A549 (cell line): Measurements from ENCODE around the gene ABCC4. TPM values are rescaled to one million over a fixed set of nuclear protein-coding genes. Genes with fewer than 3 reads are reported as not detected.

Experiments used
- ATAC-seq, 2 experiments: fragments of 200-7000 bp in 1 of 2; fragments of >200 bp in 1 of 2; cut with Nextera tagmentation in 1 of 2; cut with Tn5 transposase in 1 of 2; 3 replicates each; pipeline versions ENCODE4 v1.8.0 to v1.9.1; 2018 to 2020; ENCODE audit warnings: mild to moderate bottlenecking in 1 of 2, moderate library complexity in 1 of 2
- CTCF ChIA-PET: fragments of 300-600 bp; sonication (Branson Sonifier 250); formaldehyde crosslinking; extraction: SDS; loops from one replicate; lab custom pipeline; 2021; ENCODE audit warnings: antibody characterized with exemption, inconsistent platforms; lab: Yijun Ruan, JAX
- POLR2A ChIA-PET: fragments of 350-600 bp; formaldehyde crosslinking; extraction: SDS; loops from one replicate; lab custom pipeline; 2021; ENCODE audit warnings: antibody characterized with exemption, inconsistent platforms; lab: Yijun Ruan, JAX
- DNase-seq, 2 experiments: peaks; one replicate each; pipeline versions ENCODE4 v3.0.0 to v3.0.0-alpha.2; 2011 to 2016; ENCODE audit warnings: low read depth in 1 of 2, low spot score in 1 of 2
- FAIRE-seq: peaks from 2 replicates; lab custom pipeline; 2011; peaks lifted over from hg19 to GRCh38; lab: Jason Lieb, UNC
- H3K27ac ChIP-seq, 2 experiments: fragments of >200 bp; sonication (Bioruptor Twin); formaldehyde crosslinking; 3 replicates each; pipeline ENCODE4 v1.5.1; 2016 to 2017
- H3K4me1 ChIP-seq: fragments of >200 bp; sonication (Bioruptor Twin); formaldehyde crosslinking; 3 replicates; pipeline ENCODE4 v1.6.1; 2016
- H3K4me2 ChIP-seq: fragments of >200 bp; sonication (Bioruptor Twin); formaldehyde crosslinking; 3 replicates; pipeline ENCODE4 v1.6.1; 2016
- H3K4me3 ChIP-seq: fragments of >200 bp; sonication (Bioruptor Twin); formaldehyde crosslinking; 3 replicates; pipeline ENCODE4 v1.5.1; 2016
- H3K9me3 ChIP-seq: fragments of >200 bp; sonication (Bioruptor Twin); formaldehyde crosslinking; 3 replicates; pipeline ENCODE4 v1.6.1; 2016
- CBX8 ChIP-seq: fragments of 200-600 bp; sonication (generic); IDR thresholded peaks from 2 replicates; pipeline ENCODE4 v1.6.1; 2016
- CHD4 ChIP-seq: fragments of 200-600 bp; sonication (generic); IDR thresholded peaks from 2 replicates; pipeline ENCODE4 v1.6.1; 2016; ENCODE audit warnings: antibody characterized with exemption, mild to moderate bottlenecking, borderline replicate concordance
- EHF ChIP-seq: fragments of 250-450 bp; sonication (Bioruptor Pico); IDR thresholded peaks from 2 replicates; pipeline ENCODE4 v1.5.0; 2020; ENCODE audit warnings: mild to moderate bottlenecking
- EHMT2 ChIP-seq: fragments of 200-600 bp; sonication (generic); IDR thresholded peaks from 2 replicates; pipeline ENCODE4 v1.6.1; 2016; ENCODE audit warnings: antibody characterized with exemption, low read depth, mild to moderate bottlenecking, moderate library complexity
- ELK1 ChIP-seq: fragments of 150-350 bp; IDR thresholded peaks from 2 replicates; pipeline ENCODE4 v1.6.1; 2014; ENCODE audit warnings: low read depth, mild to moderate bottlenecking, low read length
- EP300 ChIP-seq, 2 experiments: fragments of >200 bp; sonication (Bioruptor Twin); formaldehyde crosslinking; IDR thresholded peaks; 2 replicates in 1 of 2; 3 replicates in 1 of 2; pipeline ENCODE4 v1.6.1; 2016 to 2017
- ESRRA ChIP-seq: fragments of 150-350 bp; IDR thresholded peaks from 2 replicates; pipeline ENCODE4 v1.6.1; 2014; ENCODE audit warnings: mild to moderate bottlenecking, low read length, borderline replicate concordance
- FOSL2 ChIP-seq, 2 experiments: fragments of 450-650 bp in 1 of 2; fragments of >200 bp in 1 of 2; sonication (Bioruptor Twin) in 1 of 2; formaldehyde crosslinking; IDR thresholded peaks; 2 replicates each; pipeline versions ENCODE4 v1.5.0 to v1.6.1; 2016 to 2020; ENCODE audit warnings: mild to moderate bottlenecking in 1 of 2, moderate library complexity in 1 of 2
- GATA3 ChIP-seq: IDR thresholded peaks from 2 replicates; pipeline ENCODE4 v1.6.1; 2012; ENCODE audit warnings: borderline replicate concordance
- HEYL ChIP-seq: fragments of 250-450 bp; sonication (Bioruptor Pico); IDR thresholded peaks from 2 replicates; pipeline ENCODE4 v1.8.0; 2021; ENCODE audit warnings: mild to moderate bottlenecking, moderate library complexity
- HOXB13 ChIP-seq: fragments of 250-450 bp; sonication (Bioruptor Pico); IDR thresholded peaks from 2 replicates; pipeline ENCODE4 v1.5.0; 2020; ENCODE audit warnings: low read depth, mild to moderate bottlenecking, moderate library complexity
- HOXB5 ChIP-seq: fragments of 250-450 bp; sonication (Bioruptor Pico); IDR thresholded peaks from 2 replicates; pipeline ENCODE4 v1.5.0; 2020; ENCODE audit warnings: mild to moderate bottlenecking, moderate library complexity
- KDM1A ChIP-seq: fragments of 200-600 bp; sonication (generic); IDR thresholded peaks from 2 replicates; pipeline ENCODE4 v1.6.1; 2016; ENCODE audit warnings: low read depth, mild to moderate bottlenecking
- NR3C1 ChIP-seq: fragments of >200 bp; sonication (Bioruptor Twin); formaldehyde crosslinking; IDR thresholded peaks from 3 replicates; pipeline ENCODE4 v1.6.1; 2017
- POLR2A ChIP-seq: IDR thresholded peaks from 2 replicates; pipeline ENCODE4 v1.6.1; 2012; ENCODE audit warnings: mild to moderate bottlenecking, low read length
- POLR2AphosphoS2 ChIP-seq: conservative IDR thresholded peaks from 2 replicates; pipeline ENCODE4 v1.6.1; 2012; ENCODE audit warnings: low read length, improper control_type of control experiment, inconsistent platforms
- RCOR1 ChIP-seq: fragments of 150-350 bp; IDR thresholded peaks from 2 replicates; pipeline ENCODE4 v1.6.1; 2014; ENCODE audit warnings: antibody characterized with exemption, low read length, low read depth
- RFX5 ChIP-seq: fragments of 450-650 bp; IDR thresholded peaks from 2 replicates; pipeline ENCODE4 v1.7.1; 2014; ENCODE audit warnings: antibody characterized with exemption, mild to moderate bottlenecking, moderate library complexity
- TP53 ChIP-seq: fragments of 250-450 bp; sonication (Bioruptor Pico); IDR thresholded peaks from 2 replicates; pipeline ENCODE4 v1.5.0; 2021; ENCODE audit warnings: mild to moderate bottlenecking, moderate library complexity
- ZNF302 ChIP-seq: fragments of 250-450 bp; sonication (Bioruptor Pico); IDR thresholded peaks from 2 replicates; pipeline ENCODE4 v1.9.0; 2021; ENCODE audit warnings: inconsistent platforms, mild to moderate bottlenecking, moderate library complexity
- ZSCAN20 ChIP-seq: fragments of 250-450 bp; sonication (Bioruptor Pico); IDR thresholded peaks from 2 replicates; pipeline ENCODE4 v1.8.0; 2022; ENCODE audit warnings: mild to moderate bottlenecking, moderate library complexity
- WGBS: methylation state at CpG from one replicate; pipeline ENCODE4 v1.1.6; 2017; ENCODE audit errors: missing lambda C conversion rate; 5-methylcytosine and 5-hydroxymethylcytosine counted together
- polyA plus RNA-seq, 4 experiments: library from polyadenylated mRNA; depleted of rRNA in 3 of 4; stranded (reverse); fragments of >200 nt; fragmentation: RNase III in 1 of 4; extraction: RNeasy Plus Mini Kit Qiagen cat#74134 plus additional on column Dnase treatment in 1 of 4; gene quantifications; 2 replicates in 3 of 4; 3 replicates in 1 of 4; pipeline ENCODE4 v1.2.3, GENCODE V29; 2011 to 2017
- TF ChIP-seq, protein P1 (sequence below): fragments of 200-600 bp; sonication (generic); IDR thresholded peaks from 2 replicates; pipeline ENCODE4 v1.6.1; 2016; ENCODE audit warnings: antibody characterized with exemption, mild to moderate bottlenecking, moderate library complexity
- TF ChIP-seq, protein P2 (sequence below): IDR thresholded peaks from 2 replicates; pipeline ENCODE4 v1.6.1; 2012
- TF ChIP-seq, protein P3 (sequence below): fragments of 250-450 bp; sonication (Bioruptor Pico); IDR thresholded peaks from 2 replicates; pipeline ENCODE4 v1.5.0; 2020; ENCODE audit warnings: low read depth, mild to moderate bottlenecking, moderate library complexity
- TF ChIP-seq, protein P4 (sequence below): fragments of 450-650 bp; IDR thresholded peaks from 2 replicates; pipeline ENCODE4 v1.6.1; 2014; ENCODE audit warnings: antibody characterized with exemption
- TF ChIP-seq, protein P5 (sequence below): fragments of >200 bp; sonication (Bioruptor Twin); formaldehyde crosslinking; IDR thresholded peaks from 2 replicates; pipeline ENCODE4 v1.6.1; 2016
- TF ChIP-seq, protein P6 (sequence below): IDR thresholded peaks from 2 replicates; pipeline ENCODE4 v1.6.1; 2012; ENCODE audit warnings: low read depth, borderline replicate concordance

ABCC4 gene
- polyA plus RNA-seq, 2 of the 4 experiments (the other 2 are of a cell fraction), result 23.5 to 56.2 TPM

- 64% methylated on average over 3 of the region's 3 CpGs for WGBS
- no peak for DNase-seq
- no peak for ATAC-seq
- ChIA-PET CTCF (interaction anchor here (1.0 kb wide), 1 partner anchor 70 kb away, joined by 4 read pairs; no protein-coding TSS in a partner anchor), POLR2A (no interaction called here)
- H3K9me3 ChIP-seq, result no peaks in the 10 kb centered on the region
- FAIRE-seq, result no peak
- no peak overlapping the region for H3K4me2 ChIP-seq
- peak overlapping the region; percentile 49 to 84; a peak in 5 of 6 replicates for H3K27ac ChIP-seq
- TF ChIP-seq FOSL2 (IDR thresholded peaks at IDR 0.05) (no peak), FOSL2 (CRISPR knock-in tag; IDR thresholded peaks at IDR 0.05) (no peak), ZNF302 (no peak), EHF (no peak)
- TF ChIP-seq, all 56 proteins: peak for 0
- H3K4me1 ChIP-seq, result peaks cover 74% of the 10 kb centered on the region
- no peak overlapping the region for H3K4me3 ChIP-seq
Observed at GRCh38 chr13:95261956-95262355, 39.3 kb downstream of the ABCC4 start.

GRCh38 chr13:95260031-95260525 lies 41.2 kb downstream of the ABCC4 start:
- WGBS, result 91% methylated on average over 7 of the region's 7 CpGs
- ATAC-seq, result no peak
- Histone ChIP-seq H3K4me3 (no peak overlapping the region), H3K4me2 (peak overlapping the region; percentile 64; the same call in 2 of the 3 replicates), H3K27ac (peak overlapping the region; percentile 92 to 93), H3K4me1 (peaks cover 86% of the 10 kb centered on the region), H3K9me3 (no peaks in the 10 kb centered on the region)
- FAIRE-seq, result no peak
- TF ChIP-seq EP300 (IDR thresholded peaks at IDR 0.05) (no peak), HOXB13 (no peak), ZSCAN20 (no peak), NR3C1 (no peak), RFX5 (no peak), GATA3 (no peak), FOSL2 (IDR thresholded peaks at IDR 0.05) (no peak), FOSL2 (CRISPR knock-in tag; IDR thresholded peaks at IDR 0.05) (no peak), TP53 (no peak), CBX8 (no peak), ESRRA (no peak), ELK1 (no peak), EHMT2 (no peak)
- TF ChIP-seq, protein P1, sequence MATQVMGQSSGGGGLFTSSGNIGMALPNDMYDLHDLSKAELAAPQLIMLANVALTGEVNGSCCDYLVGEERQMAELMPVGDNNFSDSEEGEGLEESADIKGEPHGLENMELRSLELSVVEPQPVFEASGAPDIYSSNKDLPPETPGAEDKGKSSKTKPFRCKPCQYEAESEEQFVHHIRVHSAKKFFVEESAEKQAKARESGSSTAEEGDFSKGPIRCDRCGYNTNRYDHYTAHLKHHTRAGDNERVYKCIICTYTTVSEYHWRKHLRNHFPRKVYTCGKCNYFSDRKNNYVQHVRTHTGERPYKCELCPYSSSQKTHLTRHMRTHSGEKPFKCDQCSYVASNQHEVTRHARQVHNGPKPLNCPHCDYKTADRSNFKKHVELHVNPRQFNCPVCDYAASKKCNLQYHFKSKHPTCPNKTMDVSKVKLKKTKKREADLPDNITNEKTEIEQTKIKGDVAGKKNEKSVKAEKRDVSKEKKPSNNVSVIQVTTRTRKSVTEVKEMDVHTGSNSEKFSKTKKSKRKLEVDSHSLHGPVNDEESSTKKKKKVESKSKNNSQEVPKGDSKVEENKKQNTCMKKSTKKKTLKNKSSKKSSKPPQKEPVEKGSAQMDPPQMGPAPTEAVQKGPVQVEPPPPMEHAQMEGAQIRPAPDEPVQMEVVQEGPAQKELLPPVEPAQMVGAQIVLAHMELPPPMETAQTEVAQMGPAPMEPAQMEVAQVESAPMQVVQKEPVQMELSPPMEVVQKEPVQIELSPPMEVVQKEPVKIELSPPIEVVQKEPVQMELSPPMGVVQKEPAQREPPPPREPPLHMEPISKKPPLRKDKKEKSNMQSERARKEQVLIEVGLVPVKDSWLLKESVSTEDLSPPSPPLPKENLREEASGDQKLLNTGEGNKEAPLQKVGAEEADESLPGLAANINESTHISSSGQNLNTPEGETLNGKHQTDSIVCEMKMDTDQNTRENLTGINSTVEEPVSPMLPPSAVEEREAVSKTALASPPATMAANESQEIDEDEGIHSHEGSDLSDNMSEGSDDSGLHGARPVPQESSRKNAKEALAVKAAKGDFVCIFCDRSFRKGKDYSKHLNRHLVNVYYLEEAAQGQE, result no peak
- TF ChIP-seq, protein P2, sequence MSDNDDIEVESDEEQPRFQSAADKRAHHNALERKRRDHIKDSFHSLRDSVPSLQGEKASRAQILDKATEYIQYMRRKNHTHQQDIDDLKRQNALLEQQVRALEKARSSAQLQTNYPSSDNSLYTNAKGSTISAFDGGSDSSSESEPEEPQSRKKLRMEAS, result no peak
- DNase-seq, result no peak
- ChIA-PET CTCF (no interaction called here), POLR2A (no interaction called here)

- Histone ChIP-seq H3K27ac (peak overlapping the region; percentile 92 to 93), H3K4me2 (peak overlapping the region; percentile 64), H3K4me3 (no peak overlapping the region), H3K9me3 (no peaks in the 10 kb centered on the region), H3K4me1 (peaks cover 92% of the 10 kb centered on the region)
- POLR2A ChIA-PET, result interaction anchor here (0.7 to 0.9 kb wide), 2 partner anchors 11 to 19 kb away, joined by 3 to 4 read pairs; no protein-coding TSS in a partner anchor
- CTCF ChIA-PET, result interaction anchor here (1.9 kb wide), 1 partner anchor 38 kb away, joined by 4 read pairs; no protein-coding TSS in a partner anchor
- FAIRE-seq (no peak), ATAC-seq (peak; percentile 46 to 71; a peak in 4 of 6 replicates), DNase-seq (peak; percentile 28 to 78)
- WGBS, result 4% methylated on average over 9 of the region's 9 CpGs
- TF ChIP-seq, protein P3, sequence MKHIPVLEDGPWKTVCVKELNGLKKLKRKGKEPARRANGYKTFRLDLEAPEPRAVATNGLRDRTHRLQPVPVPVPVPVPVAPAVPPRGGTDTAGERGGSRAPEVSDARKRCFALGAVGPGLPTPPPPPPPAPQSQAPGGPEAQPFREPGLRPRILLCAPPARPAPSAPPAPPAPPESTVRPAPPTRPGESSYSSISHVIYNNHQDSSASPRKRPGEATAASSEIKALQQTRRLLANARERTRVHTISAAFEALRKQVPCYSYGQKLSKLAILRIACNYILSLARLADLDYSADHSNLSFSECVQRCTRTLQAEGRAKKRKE, result no peak
- TF ChIP-seq HOXB5, result no peak
- TF ChIP-seq EP300 (IDR thresholded peaks at IDR 0.05), result peak; percentile 55 to 83; a peak in 3 of 5 replicates
- TF ChIP-seq, protein P4, sequence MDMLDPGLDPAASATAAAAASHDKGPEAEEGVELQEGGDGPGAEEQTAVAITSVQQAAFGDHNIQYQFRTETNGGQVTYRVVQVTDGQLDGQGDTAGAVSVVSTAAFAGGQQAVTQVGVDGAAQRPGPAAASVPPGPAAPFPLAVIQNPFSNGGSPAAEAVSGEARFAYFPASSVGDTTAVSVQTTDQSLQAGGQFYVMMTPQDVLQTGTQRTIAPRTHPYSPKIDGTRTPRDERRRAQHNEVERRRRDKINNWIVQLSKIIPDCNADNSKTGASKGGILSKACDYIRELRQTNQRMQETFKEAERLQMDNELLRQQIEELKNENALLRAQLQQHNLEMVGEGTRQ, result no peak
- TF ChIP-seq, protein P5, sequence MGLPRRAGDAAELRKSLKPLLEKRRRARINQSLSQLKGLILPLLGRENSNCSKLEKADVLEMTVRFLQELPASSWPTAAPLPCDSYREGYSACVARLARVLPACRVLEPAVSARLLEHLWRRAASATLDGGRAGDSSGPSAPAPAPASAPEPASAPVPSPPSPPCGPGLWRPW, result no peak
- no peak for TF ChIP-seq HEYL (CRISPR knock-in tag)
- no peak for TF ChIP-seq CHD4
- TF ChIP-seq POLR2AphosphoS2, result no peak
- TF ChIP-seq, protein P6, sequence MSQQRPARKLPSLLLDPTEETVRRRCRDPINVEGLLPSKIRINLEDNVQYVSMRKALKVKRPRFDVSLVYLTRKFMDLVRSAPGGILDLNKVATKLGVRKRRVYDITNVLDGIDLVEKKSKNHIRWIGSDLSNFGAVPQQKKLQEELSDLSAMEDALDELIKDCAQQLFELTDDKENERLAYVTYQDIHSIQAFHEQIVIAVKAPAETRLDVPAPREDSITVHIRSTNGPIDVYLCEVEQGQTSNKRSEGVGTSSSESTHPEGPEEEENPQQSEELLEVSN, result no peak
- no peak for TF ChIP-seq KDM1A
- TF ChIP-seq POLR2A, result no peak
- no peak for TF ChIP-seq RCOR1
- TF ChIP-seq HOXB13, result no peak
- TF ChIP-seq CBX8, result no peak
Observed at GRCh38 chr13:95258619-95259194, 42.5 kb downstream of the ABCC4 start.
